ENCODE data around the gene CTNNB1.

Gene CTNNB1
- 406 to 746 (median 520) reads per million in 18 experiments for total RNA-seq

GRCh38 chr3:41198950-41199865, at the start of gene CTNNB1:
CTNNB1 (plus strand) TSS chr3:41199505; CDS start chr3:41224069, 24,564 bp downstream.
- DNase-seq: peak; percentile 93 to 95

- no peak for DNase-seq
Measured at GRCh38 chr3:41155834-41156233, 43.5 kb upstream of the CTNNB1 start.

- DNase-seq: no peak
Measured at GRCh38 chr3:41158947-41159346, 40.4 kb upstream of the CTNNB1 start.

GRCh38 chr3:41159588-41160189, 39.6 kb upstream of the CTNNB1 start:
- no peak for DNase-seq

DNA sequence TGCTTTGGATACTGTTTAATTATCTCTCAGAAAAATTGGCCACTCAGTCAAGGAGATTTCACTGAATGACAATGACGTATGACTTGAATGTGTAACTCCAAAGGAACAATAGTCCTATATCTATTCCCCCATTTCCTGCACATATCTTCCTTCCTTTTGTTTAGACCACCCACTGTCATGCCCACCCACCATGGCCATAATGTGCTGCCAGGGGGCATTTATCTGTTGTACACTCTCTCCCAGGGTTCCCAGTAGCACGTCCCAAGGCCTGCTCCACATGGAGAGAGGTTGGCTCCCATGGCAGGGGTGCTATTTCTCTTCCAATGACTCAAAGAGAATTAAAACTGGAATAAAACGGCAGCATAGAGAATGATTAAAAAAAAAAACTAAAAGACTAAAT, 36.8 kb upstream of the CTNNB1 start:
- DNase-seq: no peak

- DNase-seq: no peak
Measured at GRCh38 chr3:41163006-41163405, 36.3 kb upstream of the CTNNB1 start.

GRCh38 chr3:41163421-41163820, 35.9 kb upstream of the CTNNB1 start:
- DNase-seq: peak; percentile 10 to 28

- DNase-seq: no peak
Measured at GRCh38 chr3:41164777-41165176, 34.5 kb upstream of the CTNNB1 start.

DNA sequence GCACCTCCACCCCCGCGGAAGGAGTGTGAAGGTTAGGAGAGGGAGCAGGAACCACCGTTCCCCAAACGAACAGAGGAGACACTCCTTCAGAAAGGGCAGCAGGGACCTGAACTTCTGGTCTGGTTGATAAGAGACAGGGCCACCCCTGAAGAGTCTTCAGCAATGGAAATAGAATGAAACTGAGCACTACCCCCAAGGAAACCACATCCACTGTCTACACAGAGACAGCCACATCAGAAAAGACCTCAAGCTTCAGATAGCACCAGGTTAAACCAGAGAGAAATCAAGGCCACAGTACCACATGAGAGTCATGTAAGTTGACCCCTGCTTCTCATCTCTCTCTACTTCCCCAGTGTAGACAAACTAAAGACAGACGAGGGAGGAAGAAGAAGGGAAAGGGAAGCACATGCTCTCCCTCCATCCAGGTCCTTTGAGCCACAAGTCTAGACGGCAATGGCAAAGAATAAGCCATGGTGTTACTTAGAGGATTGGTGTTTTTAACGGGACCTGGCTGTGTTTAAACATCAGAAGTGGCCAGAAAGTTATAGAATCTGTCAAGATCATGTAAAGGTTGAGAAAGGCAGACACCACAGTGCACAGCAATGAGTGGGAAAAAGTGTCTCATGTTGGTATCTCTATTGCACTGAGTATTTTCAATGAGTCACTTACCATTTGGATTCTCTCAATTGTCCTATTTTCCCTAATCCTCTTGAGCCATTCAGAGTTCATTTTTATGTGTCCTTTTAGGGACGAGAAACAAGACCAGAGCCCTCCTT, 31.4 kb upstream of the CTNNB1 start:
- DNase-seq: no peak

DNA sequence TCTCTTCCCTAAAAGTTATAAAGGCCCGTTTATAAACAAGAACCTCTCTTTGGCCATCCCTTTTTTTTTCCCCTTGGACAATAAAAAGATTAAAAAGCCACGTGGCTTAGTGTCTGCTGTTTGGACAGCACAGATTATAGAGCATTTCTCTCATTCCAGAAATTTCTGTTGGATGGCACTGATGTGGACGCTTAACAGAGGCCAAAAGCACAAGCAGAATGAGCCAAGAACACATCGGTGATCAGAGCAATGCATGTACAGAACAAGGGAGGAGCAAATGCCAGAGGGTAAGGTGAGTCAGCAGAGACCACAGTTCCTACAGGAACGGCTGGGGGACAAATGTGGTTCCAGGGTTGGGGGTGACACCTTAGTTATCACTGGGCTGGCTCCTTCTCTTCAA, 30.3 kb upstream of the CTNNB1 start:
- DNase-seq: no peak

GRCh38 chr3:41173926-41174885, 25.1 kb upstream of the CTNNB1 start:
- DNase-seq: no peak

GRCh38 chr3:41175365-41175764, 23.9 kb upstream of the CTNNB1 start:
- no peak for DNase-seq

DNA sequence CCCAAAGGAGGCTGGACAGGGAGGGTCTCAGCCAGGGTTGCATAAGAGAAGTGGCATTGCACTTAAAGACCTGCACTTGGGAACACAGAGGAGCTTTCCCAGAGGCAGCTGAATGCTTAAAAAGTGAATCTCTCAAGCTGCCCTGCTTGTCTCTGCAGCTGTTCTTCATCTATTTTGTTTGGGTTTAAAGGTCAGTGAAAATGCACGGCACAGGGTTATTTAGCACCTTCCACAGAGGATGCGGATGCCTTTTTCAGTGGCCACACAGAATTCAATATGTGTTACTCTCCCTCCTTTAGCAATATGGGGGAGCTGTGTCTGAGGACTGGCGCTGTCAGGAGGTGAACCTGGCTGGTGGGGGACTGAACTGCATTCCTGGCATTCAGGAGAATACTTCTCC, 22.7 kb upstream of the CTNNB1 start:
- no peak for DNase-seq

GRCh38 chr3:41178576-41178975, 20.7 kb upstream of the CTNNB1 start:
- no peak for DNase-seq

GRCh38 chr3:41180396-41180795, 18.9 kb upstream of the CTNNB1 start:
- DNase-seq: no peak

DNA sequence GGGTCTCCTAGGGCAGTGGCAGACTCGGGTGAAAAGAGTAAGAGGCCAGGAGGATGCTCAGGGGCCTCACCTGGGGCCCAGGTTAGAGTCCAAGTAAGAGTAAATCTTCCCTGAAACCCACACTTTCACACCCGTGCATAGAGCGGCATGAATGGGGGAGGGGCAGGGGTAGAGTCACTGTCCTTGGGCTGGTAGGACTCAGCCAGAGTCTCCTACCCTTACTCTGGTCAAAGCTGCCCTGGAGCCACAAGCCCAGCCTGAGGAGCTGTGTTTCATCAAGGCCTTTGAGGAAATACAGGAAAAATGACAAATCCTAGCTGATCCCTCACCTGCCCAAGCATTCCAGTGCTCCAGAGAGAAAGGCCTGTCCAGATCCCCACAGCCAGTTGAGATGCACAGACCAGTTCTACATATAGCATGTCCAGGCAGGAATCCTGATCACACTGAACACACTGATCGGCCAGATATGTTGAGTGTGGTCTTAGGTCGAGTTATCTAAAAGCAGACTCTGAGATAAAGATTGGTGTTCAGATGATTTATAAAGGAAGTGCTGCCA, 16.7 kb upstream of the CTNNB1 start:
- no peak for DNase-seq

- DNase-seq: no peak
Measured at GRCh38 chr3:41184394-41184793, 14.9 kb upstream of the CTNNB1 start.

- no peak for DNase-seq
Measured at GRCh38 chr3:41186297-41186696, 13.0 kb upstream of the CTNNB1 start.

DNA sequence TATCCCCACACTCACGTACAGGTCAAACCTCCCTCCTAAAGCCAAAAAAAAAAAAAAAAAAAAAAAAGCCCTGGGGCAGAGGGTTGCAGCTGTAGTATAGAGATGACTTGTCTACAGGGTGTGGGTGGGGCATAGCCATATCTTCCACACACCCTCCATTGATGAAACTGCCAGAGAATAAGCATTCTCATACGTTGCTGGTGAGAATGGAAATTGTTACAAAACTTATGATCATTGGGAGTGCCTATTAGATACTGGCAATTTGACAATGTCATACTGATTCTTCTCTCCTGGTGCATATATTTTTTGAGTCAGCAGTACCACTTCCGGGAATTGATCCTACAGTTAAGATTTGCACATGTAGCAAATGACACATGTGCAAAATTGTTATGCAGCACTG, 11.0 kb upstream of the CTNNB1 start:
- no peak for DNase-seq

- no peak for DNase-seq
Measured at GRCh38 chr3:41190509-41191284, 8.6 kb upstream of the CTNNB1 start.

GRCh38 chr3:41192885-41193284, 6.4 kb upstream of the CTNNB1 start:
- no peak for DNase-seq

Measured in inflammatory macrophage (primary cell).